HepG2 (cell line): ENCODE results near the gene UEVLD. TPM values are rescaled to one million over a fixed set of nuclear protein-coding genes. Genes with fewer than 3 reads are reported as not detected.

Experiments
- CEBPB ChIP-seq: IDR thresholded peaks from 2 replicates; pipeline ENCODE4 v1.6.1; 2011; ENCODE audit warnings: low read depth, low read length, improper control_type of control experiment, borderline replicate concordance
- CREB3 ChIP-seq: sonication (generic); formaldehyde crosslinking; IDR thresholded peaks from 2 replicates; pipeline ENCODE4 v1.5.0; 2020; ENCODE audit warnings: missing genetic modification reagents
- ETV6 ChIP-seq: sonication (generic); formaldehyde crosslinking; conservative IDR thresholded peaks from 2 replicates; pipeline ENCODE4 v1.4.0; 2020; ENCODE audit warnings: missing genetic modification reagents
- POLR2AphosphoS5 ChIP-seq: IDR thresholded peaks from 2 replicates; pipeline ENCODE4 v1.6.1; 2012; ENCODE audit warnings: low read depth, low read length
- SOX5 ChIP-seq: IDR thresholded peaks from 2 replicates; pipeline ENCODE4 v1.6.1; 2016; ENCODE audit warnings: borderline replicate concordance
- SRF ChIP-seq: IDR thresholded peaks from 2 replicates; pipeline ENCODE4 v1.6.1; 2011; ENCODE audit warnings: mild to moderate bottlenecking, low read depth, low read length, moderate library complexity
- TFDP1 ChIP-seq: IDR thresholded peaks from 2 replicates; pipeline ENCODE4 v1.6.1; 2016; ENCODE audit warnings: missing compliant biosample characterization, missing genetic modification reagents, borderline replicate concordance
- TFDP2 ChIP-seq: sonication (generic); formaldehyde crosslinking; IDR thresholded peaks from 2 replicates; pipeline ENCODE4 v1.4.0; 2020; ENCODE audit warnings: missing genetic modification reagents
- WIZ ChIP-seq: sonication (generic); formaldehyde crosslinking; IDR thresholded peaks from 2 replicates; pipeline ENCODE4 v1.5.1; 2020; ENCODE audit warnings: mild to moderate bottlenecking, missing genetic modification reagents
- ZNF274 ChIP-seq: sonication (generic); formaldehyde crosslinking; IDR thresholded peaks from 2 replicates; pipeline ENCODE4 v1.5.1; 2020; ENCODE audit warnings: mild to moderate bottlenecking, missing genetic modification reagents
- ZNF432 ChIP-seq: sonication (generic); formaldehyde crosslinking; IDR thresholded peaks from 2 replicates; pipeline ENCODE4 v1.5.0; 2020; ENCODE audit warnings: missing genetic modification reagents, mild to moderate bottlenecking, borderline replicate concordance
- ZNF441 ChIP-seq: sonication (generic); formaldehyde crosslinking; IDR thresholded peaks from 2 replicates; pipeline ENCODE4 v1.7.0; 2021; ENCODE audit warnings: missing genetic modification reagents, borderline replicate concordance
- ZNF597 ChIP-seq: sonication (generic); formaldehyde crosslinking; IDR thresholded peaks from 2 replicates; pipeline ENCODE4 v1.5.0; 2020; ENCODE audit warnings: missing genetic modification reagents
- polyA plus RNA-seq, 8 experiments: library from polyadenylated mRNA; depleted of rRNA in 3 of 8; stranded (reverse) in 7 of 8; unstranded in 1 of 8; fragments of >200 nt; fragmentation: Illumina TruSeq in 4 of 8; extraction: Trizol in 4 of 8; gene quantifications; 2 replicates each; pipeline versions ENCODE4 v1.2.1 to v1.2.3, GENCODE V29; 2011 to 2016; ENCODE audit warnings: low read depth in 4 of 8, missing spikeins in 1 of 8, mixed read lengths in 1 of 8; ENCODE audit not compliant: insufficient read depth in 1 of 8
- total RNA-seq, 5 experiments: library from RNA; depleted of rRNA; stranded (reverse); fragments of >200 nt; fragmentation: Illumina TruSeq; extraction: Trizol; gene quantifications; 2 replicates each; pipeline ENCODE4 v1.2.3, GENCODE V29; 2016; ENCODE audit warnings: low read depth in 1 of 5
- TF ChIP-seq, protein P1 (sequence below): sonication (generic); formaldehyde crosslinking; IDR thresholded peaks from 2 replicates; pipeline ENCODE4 v1.8.1; 2023; ENCODE audit warnings: mild to moderate bottlenecking, inconsistent platforms, moderate library complexity, missing genetic modification reagents, borderline replicate concordance
- TF ChIP-seq, protein P2 (sequence below), 2 experiments: sonication (generic) in 1 of 2; formaldehyde crosslinking in 1 of 2; IDR thresholded peaks; 2 replicates each; pipeline versions ENCODE4 v1.4.0 to v1.6.1; 2018 to 2020; ENCODE audit warnings: missing genetic modification reagents in 2 of 2, borderline replicate concordance in 1 of 2, low read depth in 1 of 2, mild to moderate bottlenecking in 1 of 2, missing biosample characterization in 1 of 2
- TF ChIP-seq, protein P3 (sequence below): sonication (generic); formaldehyde crosslinking; IDR thresholded peaks from 2 replicates; pipeline ENCODE4 v1.4.0; 2020; ENCODE audit warnings: mild to moderate bottlenecking, low read depth, missing genetic modification reagents

The UEVLD gene
- total and polyA plus RNA-seq, 2 of the 13 experiments (the other 11 are each of a cell fraction or from before 2014, with no cell fraction given) = 5.7 to 13.7 TPM

- TF ChIP-seq, protein P1, sequence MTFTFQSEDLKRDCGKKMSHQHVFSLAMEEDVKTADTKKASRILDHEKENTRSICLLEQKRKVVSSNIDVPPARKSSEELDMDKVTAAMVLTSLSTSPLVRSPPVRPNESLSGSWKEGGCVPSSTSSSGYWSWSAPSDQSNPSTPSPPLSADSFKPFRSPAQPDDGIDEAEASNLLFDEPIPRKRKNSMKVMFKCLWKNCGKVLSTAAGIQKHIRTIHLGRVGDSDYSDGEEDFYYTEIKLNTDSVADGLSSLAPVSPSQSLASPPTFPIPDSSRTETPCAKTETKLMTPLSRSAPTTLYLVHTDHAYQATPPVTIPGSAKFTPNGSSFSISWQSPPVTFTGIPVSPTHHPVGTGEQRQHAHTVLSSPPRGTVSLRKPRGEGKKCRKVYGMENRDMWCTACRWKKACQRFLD (CRISPR knock-in tag) = no peak
- TF ChIP-seq SRF (0 out of 2 replicates have a peak, but pooled peaks have one; percentile 48), SOX5 (CRISPR knock-in tag) (peak; percentile 28; the same call in 1 of the 2 replicates), TFDP1 (peak; percentile 77), ETV6 (no peak), WIZ (no peak; the same call in 1 of the 2 replicates), ZNF432 (CRISPR knock-in tag) (no peak), ZNF274 (CRISPR knock-in tag) (no peak), POLR2AphosphoS5 (peak; percentile 99), CREB3 (CRISPR knock-in tag) (no peak), ZNF441 (CRISPR knock-in tag) (no peak), ZNF597 (CRISPR knock-in tag) (no peak), CEBPB (no peak), TFDP2 (CRISPR knock-in tag) (peak; percentile 46; the same call in 1 of the 2 replicates)
- TF ChIP-seq, protein P2, sequence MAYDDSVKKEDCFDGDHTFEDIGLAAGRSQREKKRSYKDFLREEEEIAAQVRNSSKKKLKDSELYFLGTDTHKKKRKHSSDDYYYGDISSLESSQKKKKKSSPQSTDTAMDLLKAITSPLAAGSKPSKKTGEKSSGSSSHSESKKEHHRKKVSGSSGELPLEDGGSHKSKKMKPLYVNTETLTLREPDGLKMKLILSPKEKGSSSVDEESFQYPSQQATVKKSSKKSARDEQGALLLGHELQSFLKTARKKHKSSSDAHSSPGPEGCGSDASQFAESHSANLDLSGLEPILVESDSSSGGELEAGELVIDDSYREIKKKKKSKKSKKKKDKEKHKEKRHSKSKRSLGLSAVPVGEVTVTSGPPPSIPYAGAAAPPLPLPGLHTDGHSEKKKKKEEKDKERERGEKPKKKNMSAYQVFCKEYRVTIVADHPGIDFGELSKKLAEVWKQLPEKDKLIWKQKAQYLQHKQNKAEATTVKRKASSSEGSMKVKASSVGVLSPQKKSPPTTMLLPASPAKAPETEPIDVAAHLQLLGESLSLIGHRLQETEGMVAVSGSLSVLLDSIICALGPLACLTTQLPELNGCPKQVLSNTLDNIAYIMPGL (CRISPR knock-in tag; IDR thresholded peaks at IDR 0.05; ENCODE audit: borderline replicate concordance in 1 of 2, low read depth in 1 of 2) = peak; percentile 62; a peak in 2 of 4 replicates
- TF ChIP-seq, protein P3, sequence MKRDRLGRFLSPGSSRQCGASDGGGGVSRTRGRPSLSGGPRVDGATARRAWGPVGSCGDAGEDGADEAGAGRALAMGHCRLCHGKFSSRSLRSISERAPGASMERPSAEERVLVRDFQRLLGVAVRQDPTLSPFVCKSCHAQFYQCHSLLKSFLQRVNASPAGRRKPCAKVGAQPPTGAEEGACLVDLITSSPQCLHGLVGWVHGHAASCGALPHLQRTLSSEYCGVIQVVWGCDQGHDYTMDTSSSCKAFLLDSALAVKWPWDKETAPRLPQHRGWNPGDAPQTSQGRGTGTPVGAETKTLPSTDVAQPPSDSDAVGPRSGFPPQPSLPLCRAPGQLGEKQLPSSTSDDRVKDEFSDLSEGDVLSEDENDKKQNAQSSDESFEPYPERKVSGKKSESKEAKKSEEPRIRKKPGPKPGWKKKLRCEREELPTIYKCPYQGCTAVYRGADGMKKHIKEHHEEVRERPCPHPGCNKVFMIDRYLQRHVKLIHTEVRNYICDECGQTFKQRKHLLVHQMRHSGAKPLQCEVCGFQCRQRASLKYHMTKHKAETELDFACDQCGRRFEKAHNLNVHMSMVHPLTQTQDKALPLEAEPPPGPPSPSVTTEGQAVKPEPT = 0 out of 2 replicates have a peak, but pooled peaks have one; percentile 42
Observed at GRCh38 chr11:18634140-18635032, 45.9 kb upstream of the UEVLD start, which contains the start of gene SPTY2D1 (continued).
